Vagina (tissue), 2 donors: ENCODE data around the gene SSUH2. TPM values are rescaled to one million over a fixed set of nuclear protein-coding genes. Genes with fewer than 3 reads are reported as not detected.

ENCODE experiments used
- DNase-seq, 2 donors: peaks; one replicate each; pipeline ENCODE4 v3.0.0-alpha.2; 2017; ENCODE audit errors: extremely low spot score in 2 of 2
- H3K27ac ChIP-seq: fragments of 200-600 bp; sonication (generic); one replicate; pipeline ENCODE4 v1.5.1; 2019
- H3K27me3 ChIP-seq: fragments of 200-600 bp; sonication (generic); one replicate; pipeline ENCODE4 v1.5.1; 2019
- H3K36me3 ChIP-seq, 2 donors: fragments of 200-600 bp; sonication (generic); one replicate each; pipeline ENCODE4 v1.5.1; 2017 to 2019
- H3K4me1 ChIP-seq: fragments of 200-600 bp; sonication (generic); one replicate; pipeline ENCODE4 v1.5.1; 2019
- H3K4me3 ChIP-seq, 2 donors: fragments of 200-600 bp; sonication (generic); 1 replicate in 1 of 2; 2 replicates in 1 of 2; pipeline ENCODE4 v1.5.1; 2016 to 2019
- H3K9me3 ChIP-seq: fragments of 200-600 bp; sonication (generic); one replicate; pipeline ENCODE4 v1.5.1; 2019
- POLR2A ChIP-seq, 2 donors: fragments of 450-650 bp; IDR thresholded peaks; one replicate each; pipeline ENCODE4 v1.6.1; 2017; ENCODE audit warnings: antibody characterized with exemption in 2 of 2, mild to moderate bottlenecking in 2 of 2, moderate library complexity in 2 of 2
- POLR2AphosphoS5 ChIP-seq, 2 donors: sonication (generic); formaldehyde crosslinking; IDR thresholded peaks; one replicate each; pipeline ENCODE4 v1.9.0; 2017; ENCODE audit warnings: antibody characterized with exemption in 2 of 2, mild to moderate bottlenecking in 2 of 2, low read depth in 1 of 2; ENCODE audit not compliant: insufficient read depth in 1 of 2
- intact Hi-C: fragments of 100-400 bp; cut with DNase I; formaldehyde crosslinking; loops from one replicate; pipeline ENCODE4 v1.15.1; 2023
- total RNA-seq: library from RNA; depleted of rRNA; stranded (reverse); fragments of >200 nt; gene quantifications from one replicate; pipeline ENCODE4 v1.2.3, GENCODE V29; 2016
- TF ChIP-seq, protein P1 (sequence below), 3 experiments: fragments of 450-650 bp in 2 of 3; fragments of 200-600 bp in 1 of 3; sonication (generic) in 1 of 3; IDR thresholded peaks; one replicate each; pipeline ENCODE4 v1.5.1; 2017 to 2019; ENCODE audit warnings: antibody characterized with exemption in 3 of 3, mild to moderate bottlenecking in 2 of 3, moderate library complexity in 2 of 3

The SSUH2 gene
- total RNA-seq, 1 donor from 2014 or later, result not detected

DNA sequence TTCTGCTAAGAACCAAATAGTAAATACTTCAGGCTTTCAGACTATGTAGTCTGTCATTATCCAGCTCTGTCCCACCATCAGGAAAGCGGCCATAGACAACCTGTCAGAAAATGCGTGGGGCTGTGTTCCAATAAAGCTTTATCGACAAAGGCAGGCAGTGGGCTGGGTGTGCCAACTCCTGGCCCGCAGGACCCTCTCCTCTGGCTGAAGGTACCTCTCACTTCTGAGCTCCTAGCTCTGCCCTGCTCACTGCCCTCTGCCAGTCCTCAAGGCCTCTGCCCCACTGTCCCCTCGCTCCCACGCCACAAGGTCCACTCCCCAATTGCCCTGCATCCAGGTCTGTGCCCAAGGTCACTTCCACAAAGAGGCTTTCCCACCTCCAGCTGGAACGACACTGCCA, 20.0 kb downstream of the SSUH2 start:
- TF ChIP-seq POLR2AphosphoS5 (IDR thresholded peaks at IDR 0.05; ENCODE audit: insufficient read depth in 1 of 2, low read depth in 1 of 2) (no peak), POLR2A (IDR thresholded peaks at IDR 0.05) (no peak)
- TF ChIP-seq, protein P1, sequence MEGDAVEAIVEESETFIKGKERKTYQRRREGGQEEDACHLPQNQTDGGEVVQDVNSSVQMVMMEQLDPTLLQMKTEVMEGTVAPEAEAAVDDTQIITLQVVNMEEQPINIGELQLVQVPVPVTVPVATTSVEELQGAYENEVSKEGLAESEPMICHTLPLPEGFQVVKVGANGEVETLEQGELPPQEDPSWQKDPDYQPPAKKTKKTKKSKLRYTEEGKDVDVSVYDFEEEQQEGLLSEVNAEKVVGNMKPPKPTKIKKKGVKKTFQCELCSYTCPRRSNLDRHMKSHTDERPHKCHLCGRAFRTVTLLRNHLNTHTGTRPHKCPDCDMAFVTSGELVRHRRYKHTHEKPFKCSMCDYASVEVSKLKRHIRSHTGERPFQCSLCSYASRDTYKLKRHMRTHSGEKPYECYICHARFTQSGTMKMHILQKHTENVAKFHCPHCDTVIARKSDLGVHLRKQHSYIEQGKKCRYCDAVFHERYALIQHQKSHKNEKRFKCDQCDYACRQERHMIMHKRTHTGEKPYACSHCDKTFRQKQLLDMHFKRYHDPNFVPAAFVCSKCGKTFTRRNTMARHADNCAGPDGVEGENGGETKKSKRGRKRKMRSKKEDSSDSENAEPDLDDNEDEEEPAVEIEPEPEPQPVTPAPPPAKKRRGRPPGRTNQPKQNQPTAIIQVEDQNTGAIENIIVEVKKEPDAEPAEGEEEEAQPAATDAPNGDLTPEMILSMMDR (IDR thresholded peaks at IDR 0.05), result no peak
- Histone ChIP-seq H3K27ac (no peak overlapping the region), H3K9me3 (no peaks in the 10 kb centered on the region), H3K4me3 (no peak overlapping the region), H3K4me1 (peaks cover 11% of the 10 kb centered on the region), H3K36me3 (no peaks in the 10 kb centered on the region), H3K27me3 (no peaks in the 10 kb centered on the region)
- intact Hi-C loops, result loop anchor here (5.0 kb wide), 1 partner anchor 182 kb away; no protein-coding TSS in a partner anchor
- no peak for DNase-seq

- H3K9me3 ChIP-seq, result no peaks in the 10 kb centered on the region
- H3K4me3 ChIP-seq, result no peak overlapping the region
- H3K36me3 ChIP-seq, result no peaks in the 10 kb centered on the region
- no peak for TF ChIP-seq POLR2AphosphoS5 (IDR thresholded peaks at IDR 0.05; ENCODE audit: insufficient read depth in 1 of 2, low read depth in 1 of 2)
- no peak for TF ChIP-seq POLR2A (IDR thresholded peaks at IDR 0.05)
- TF ChIP-seq, protein P1 (IDR thresholded peaks at IDR 0.05), result no peak
- DNase-seq, result no peak
- H3K27me3 ChIP-seq, result no peaks in the 10 kb centered on the region
- intact Hi-C loops, result loop anchor here (5.0 kb wide), 1 partner anchor 181 kb away; no protein-coding TSS in a partner anchor
- H3K4me1 ChIP-seq, result peaks cover 11% of the 10 kb centered on the region
- H3K27ac ChIP-seq, result no peak overlapping the region
Observed at GRCh38 chr3:8623741-8624140, 20.9 kb downstream of the SSUH2 start.

DNA sequence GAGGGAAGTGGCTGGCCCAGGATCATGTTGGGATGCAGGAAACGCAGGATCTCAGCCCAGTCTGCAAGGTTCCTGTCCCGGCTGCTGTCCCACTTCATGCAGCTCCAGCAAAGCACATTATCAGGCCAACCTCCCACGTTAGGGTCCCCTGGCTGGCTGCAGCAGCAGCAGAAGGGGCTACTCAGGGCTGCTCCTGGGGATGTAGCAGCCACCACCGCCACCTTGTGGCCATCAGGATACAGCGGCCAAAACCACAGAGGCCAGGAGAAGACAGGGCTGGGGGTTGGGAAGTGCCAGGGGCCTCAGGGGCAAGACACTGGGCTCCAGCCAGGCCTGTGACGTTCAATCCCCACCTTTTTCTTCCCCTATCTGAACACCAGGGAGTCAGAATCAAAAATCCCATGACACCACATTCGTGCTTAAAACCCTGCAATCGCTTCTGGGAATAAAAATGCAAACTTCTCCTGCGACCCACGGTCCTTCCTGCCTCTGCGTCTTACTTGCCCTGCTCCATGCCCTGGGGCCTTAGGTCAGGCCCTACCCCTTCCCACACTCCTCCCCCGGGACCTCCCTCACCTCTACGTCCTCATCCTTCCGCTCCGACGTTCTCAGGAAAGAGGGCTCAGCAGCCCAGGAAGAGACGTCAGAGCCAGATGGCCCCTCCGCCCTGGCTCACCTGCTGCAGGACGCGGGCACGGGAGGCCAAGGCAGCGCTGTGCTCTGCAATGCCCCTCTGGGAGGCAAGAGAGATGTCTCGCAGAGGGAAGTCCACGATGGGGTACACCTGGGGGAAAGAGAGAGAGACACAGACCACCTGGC, 21.5 kb downstream of the SSUH2 start:
- intact Hi-C loops, result loop anchor here (5.0 kb wide), 1 partner anchor 181 kb away; no protein-coding TSS in a partner anchor
- H3K4me1 ChIP-seq, result peaks cover 11% of the 10 kb centered on the region
- no peaks in the 10 kb centered on the region for H3K27me3 ChIP-seq
- no peak for DNase-seq
- no peaks in the 10 kb centered on the region for H3K9me3 ChIP-seq
- H3K36me3 ChIP-seq, result no peaks in the 10 kb centered on the region
- H3K27ac ChIP-seq, result no peak overlapping the region
- TF ChIP-seq POLR2A (IDR thresholded peaks at IDR 0.05) (no peak), POLR2AphosphoS5 (IDR thresholded peaks at IDR 0.05; ENCODE audit: insufficient read depth in 1 of 2, low read depth in 1 of 2) (peak in 1 of 2 donors; percentile 24)
- TF ChIP-seq, protein P1 (IDR thresholded peaks at IDR 0.05), result peak; percentile 81 to 94 (median 91)
- no peak overlapping the region for H3K4me3 ChIP-seq

DNA sequence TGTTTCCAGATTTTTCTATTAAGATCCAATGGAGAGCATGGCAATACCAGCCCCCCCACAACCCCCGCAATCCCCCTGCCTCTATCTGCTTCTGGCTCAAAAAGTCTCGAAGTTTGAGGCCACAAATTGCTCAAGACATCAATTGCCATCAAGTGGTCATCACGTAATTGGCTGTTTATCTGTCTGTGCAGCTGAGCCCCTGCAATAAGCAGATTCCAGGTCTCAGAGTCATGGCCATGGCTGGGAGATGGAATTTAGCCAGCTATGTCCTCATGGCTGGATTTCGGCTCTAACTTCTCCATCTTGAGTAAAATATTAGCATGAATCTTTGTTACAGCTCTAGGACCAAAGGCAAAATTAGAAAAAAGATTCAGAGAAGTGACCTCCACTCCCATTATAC, 22.7 kb downstream of the SSUH2 start:
- Histone ChIP-seq H3K36me3 (no peaks in the 10 kb centered on the region), H3K4me3 (no peak overlapping the region)
- intact Hi-C loops, result loop anchor here (5.0 kb wide), 1 partner anchor 180 kb away; no protein-coding TSS in a partner anchor

More for the DNA sequence above, 22.7 kb downstream of the SSUH2 start:
- peaks cover 11% of the 10 kb centered on the region for H3K4me1 ChIP-seq
- no peak for DNase-seq
- H3K27ac ChIP-seq, result no peak overlapping the region
- no peaks in the 10 kb centered on the region for H3K27me3 ChIP-seq
- H3K9me3 ChIP-seq, result no peaks in the 10 kb centered on the region
- TF ChIP-seq POLR2A (IDR thresholded peaks at IDR 0.05), result no peak
- TF ChIP-seq POLR2AphosphoS5 (IDR thresholded peaks at IDR 0.05; ENCODE audit: insufficient read depth in 1 of 2, low read depth in 1 of 2), result no peak
- TF ChIP-seq, protein P1 (IDR thresholded peaks at IDR 0.05), result no peak
